Bronchial epithelial cell (primary cell): ENCODE results near the gene DIABLO. TPM values are rescaled to one million over a fixed set of nuclear protein-coding genes. Genes with fewer than 3 reads are reported as not detected.
"Not testable (repeated sequence)": the region's sequence is repeated elsewhere in the genome, so short reads cannot be mapped to it uniquely, and the experiment has no call there.

ENCODE experiments used
- DNase-seq: peaks from one replicate; pipeline ENCODE4 v3.0.0-alpha.2; 2010; ENCODE audit warnings: low read depth
- FAIRE-seq: peaks from 2 replicates; lab custom pipeline; 2011; peaks lifted over from hg19 to GRCh38; lab: Jason Lieb, UNC
- H3K27me3 ChIP-seq: 2 replicates; pipeline ENCODE4 v1.5.1; 2011; ENCODE audit warnings: low read length; ENCODE audit not compliant: control insufficient read depth, insufficient read depth
- H3K36me3 ChIP-seq: 2 replicates; pipeline ENCODE4 v1.5.1; 2011; ENCODE audit warnings: low read length; ENCODE audit not compliant: control insufficient read depth, insufficient read depth
- H3K4me3 ChIP-seq: 2 replicates; pipeline ENCODE4 v1.5.1; 2011; ENCODE audit warnings: mild to moderate bottlenecking, low read depth, low read length, control low read depth
- CTCF ChIP-seq: IDR thresholded peaks from 2 replicates; pipeline ENCODE4 v1.5.1; 2011; ENCODE audit warnings: mild to moderate bottlenecking, moderate library complexity, low read length, control low read depth, inconsistent platforms; ENCODE audit not compliant: insufficient read depth, severe bottlenecking
- total RNA-seq: library from RNA; depleted of rRNA; stranded (reverse); fragments of >200 nt; gene quantifications from 2 replicates; pipeline ENCODE4 v1.2.1, GENCODE V29; 2014

Gene DIABLO
- total RNA-seq, result 52.9 and 78.7 TPM in 2 replicates

DNA sequence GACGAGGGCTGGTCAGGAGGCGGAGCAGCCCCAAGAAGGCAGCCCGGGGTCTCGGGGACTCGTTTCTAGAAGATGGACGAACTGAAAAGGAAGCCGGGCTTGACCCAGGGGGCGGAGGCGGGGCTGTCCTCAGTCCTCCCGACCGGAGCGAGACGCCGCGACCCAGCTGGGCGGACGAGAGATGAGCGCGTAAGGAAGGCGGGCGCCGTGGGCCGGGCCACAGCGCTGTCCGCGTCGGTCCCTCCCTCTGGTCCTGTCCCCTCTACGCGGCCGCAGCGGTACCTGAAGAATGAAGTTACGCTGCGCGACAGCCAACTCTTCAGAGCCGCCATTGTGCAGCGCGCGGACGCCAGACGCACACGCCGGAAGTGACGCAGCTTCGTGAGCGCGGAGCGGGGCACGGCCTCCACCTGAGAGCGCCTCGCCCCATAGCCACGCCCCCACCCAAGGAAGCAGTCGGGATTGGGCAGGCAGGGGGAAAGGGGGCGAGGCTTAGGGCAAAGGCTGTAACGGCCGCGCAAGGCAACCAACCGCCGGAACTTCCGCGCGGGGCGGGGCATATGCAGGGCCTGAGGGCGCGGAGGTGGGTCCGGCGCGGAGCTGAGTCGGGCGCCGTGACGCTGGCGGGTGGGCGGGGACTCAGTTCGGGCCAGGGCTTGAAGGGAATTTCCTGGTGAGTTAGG lies at the start of gene DIABLO:
Gene DIABLO (minus strand): TSS at position 370 of the 683 bp plus-strand sequence. CDS start 38 bp downstream, at position 332.
- peak within 1 kb of the TSS; percentile 90 for H3K4me3 ChIP-seq
- H3K36me3 ChIP-seq, result peaks cover 10% of the 10 kb centered on the region
- no peak for FAIRE-seq
- H3K27me3 ChIP-seq, result no peaks in the 10 kb centered on the region
- peak; percentile 96 for DNase-seq
- no peak for TF ChIP-seq CTCF

DNA sequence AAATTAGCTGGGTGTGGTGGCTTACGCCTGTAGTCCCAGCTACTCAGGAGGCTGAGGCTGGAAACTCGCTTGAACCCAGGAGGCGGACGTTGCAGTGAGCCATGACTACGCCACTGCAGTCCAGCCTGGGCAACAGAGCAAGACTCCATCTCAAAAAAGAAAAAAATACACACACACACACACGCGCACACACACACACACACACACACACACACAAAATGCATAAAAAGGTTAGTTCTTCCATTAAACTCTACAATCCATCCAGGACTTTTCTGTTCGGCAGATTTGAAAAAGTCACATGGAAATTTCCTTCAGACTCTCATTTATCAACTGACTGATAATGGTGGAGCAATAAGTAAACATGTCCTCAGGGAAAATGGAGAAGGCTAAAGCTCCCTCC lies 49.6 kb upstream of the DIABLO start:
- TF ChIP-seq CTCF, result no peak
- no peak for DNase-seq
- Histone ChIP-seq H3K4me3 (no peak overlapping the region), H3K36me3 (peaks cover 19% of the 10 kb centered on the region), H3K27me3 (no peaks in the 10 kb centered on the region)
- no peak for FAIRE-seq

GRCh38 chr12:122266230-122266901 lies 40.5 kb upstream of the DIABLO start, which contains the start of gene VPS33A:
Gene VPS33A, minus strand, starts transcription at chr12:122266494. Its CDS starts 86 bp downstream, at chr12:122266408.
- no peak for FAIRE-seq
- peak; percentile 93 for DNase-seq
- TF ChIP-seq CTCF, result no peak

GRCh38 chr12:122265886-122266229 lies 40.0 kb upstream of the DIABLO start:
- Histone ChIP-seq H3K36me3 (peaks cover 4% of the 10 kb centered on the region), H3K27me3 (no peaks in the 10 kb centered on the region), H3K4me3 (peak overlapping the region; percentile 92)
- DNase-seq, result peak; percentile 35
- FAIRE-seq, result no peak
- no peak for TF ChIP-seq CTCF

More at GRCh38 chr12:122266230-122266901, 40.5 kb upstream of the DIABLO start, which contains the start of gene VPS33A:
- Histone ChIP-seq H3K4me3 (peak within 1 kb of the TSS; percentile 92), H3K36me3 (peaks cover under 1% of the 10 kb centered on the region), H3K27me3 (no peaks in the 10 kb centered on the region)

GRCh38 chr12:122265476-122265875 lies 39.6 kb upstream of the DIABLO start:
- H3K4me3 ChIP-seq, result peak overlapping the region; percentile 92
- TF ChIP-seq CTCF, result no peak
- no peak for DNase-seq

GRCh38 chr12:122260735-122261134 lies 34.9 kb upstream of the DIABLO start:
- not testable (repeated sequence) for H3K36me3 ChIP-seq, FAIRE-seq, H3K4me3 ChIP-seq, H3K27me3 ChIP-seq, DNase-seq

More at GRCh38 chr12:122265476-122265875, 39.6 kb upstream of the DIABLO start:
- peaks cover 7% of the 10 kb centered on the region for H3K36me3 ChIP-seq
- no peaks in the 10 kb centered on the region for H3K27me3 ChIP-seq
- no peak for FAIRE-seq

GRCh38 chr12:122258939-122259338 lies 33.1 kb upstream of the DIABLO start:
- not testable (repeated sequence) for H3K27me3 ChIP-seq, H3K36me3 ChIP-seq, FAIRE-seq, H3K4me3 ChIP-seq, DNase-seq

DNA sequence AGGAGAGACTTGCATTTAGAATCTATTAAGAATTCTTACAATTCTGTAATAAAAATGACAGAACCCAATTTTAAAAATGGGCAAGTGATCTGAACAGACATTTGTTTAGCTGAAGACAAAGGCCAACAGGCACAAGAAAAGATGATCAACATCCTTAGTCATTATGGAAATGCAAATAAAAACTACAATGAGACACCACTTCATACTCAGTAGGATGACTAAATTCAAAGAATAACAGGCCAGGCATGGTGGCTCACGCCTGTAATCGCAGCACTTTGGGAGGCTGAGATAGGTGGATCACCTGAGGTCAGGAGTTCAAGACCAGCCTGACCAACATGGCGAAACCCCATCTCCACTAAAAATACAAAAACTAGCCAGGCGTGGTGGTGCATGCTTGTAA lies 32.6 kb upstream of the DIABLO start:
- H3K27me3 ChIP-seq, FAIRE-seq, H3K36me3 ChIP-seq, H3K4me3 ChIP-seq: not testable (repeated sequence)
- peak; percentile 29 for DNase-seq
